Stimulated activated naive CD8-positive, alpha-beta T cell treated with anti-CD3 and anti-CD28 coated beads, Interleukin-15, Interleukin-2, amounts not matched to agents 100 ng/mL and 50 ng/mL, for 24 hours (primary cell): Measurements from ENCODE around the gene NEFH.

Source experiments
- H3K27ac Mint-ChIP-seq: one replicate; pipeline ENCODE4 v1.8.0; 2021; ENCODE audit warnings: mild to moderate bottlenecking, mixed read lengths
- H3K27me3 Mint-ChIP-seq: one replicate; pipeline ENCODE4 v1.8.0; 2021; ENCODE audit warnings: mixed read lengths
- H3K36me3 Mint-ChIP-seq: one replicate; pipeline ENCODE4 v1.8.0; 2021; ENCODE audit warnings: low read depth, mixed read lengths
- H3K4me1 Mint-ChIP-seq: one replicate; pipeline ENCODE4 v1.8.0; 2021; ENCODE audit warnings: low read depth, mixed read lengths
- H3K4me3 Mint-ChIP-seq: one replicate; pipeline ENCODE4 v1.8.0; 2021; ENCODE audit warnings: mild to moderate bottlenecking, mixed read lengths
- H3K9me3 Mint-ChIP-seq: one replicate; pipeline ENCODE4 v1.8.0; 2021; ENCODE audit warnings: mixed read lengths

NEFH gene

GRCh38 chr22:29539105-29539504 lies 59.1 kb downstream of the NEFH start:
- Mint-ChIP-seq H3K27ac (no peak overlapping the region), H3K4me3 (no peak overlapping the region), H3K9me3 (no peaks in the 10 kb centered on the region), H3K4me1 (no peaks in the 10 kb centered on the region), H3K27me3 (no peaks in the 10 kb centered on the region), H3K36me3 (peaks cover 64% of the 10 kb centered on the region)
